Measurements from ENCODE around the gene FOXP1.

The FOXP1 gene

DNA sequence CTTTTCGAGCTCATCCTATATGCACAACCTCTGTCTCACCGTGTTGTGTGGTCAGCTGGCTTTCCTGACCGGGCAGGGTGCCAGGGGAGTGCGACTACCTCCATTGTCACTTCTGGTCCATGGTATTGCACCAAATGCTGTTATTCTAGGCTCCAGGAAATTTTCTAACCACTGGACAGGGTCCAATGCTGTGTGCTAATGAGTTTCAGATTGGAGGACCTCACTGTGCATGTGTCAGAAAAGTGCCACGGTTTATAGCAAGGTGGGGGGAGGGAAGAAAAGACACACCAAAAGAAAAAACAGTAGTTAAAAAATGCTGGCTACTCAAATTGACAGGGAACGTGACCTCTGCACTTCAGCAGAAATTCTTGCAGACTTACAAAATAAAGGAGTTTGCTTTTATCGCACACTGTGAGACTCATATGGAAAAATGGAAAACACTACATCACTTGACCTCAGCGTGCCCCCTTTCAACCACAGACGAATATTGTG lies 480.1 kb downstream of the FOXP1 start:
- in situ Hi-C loops (cut with HindIII; ENCODE audit: low pct_ligation_motif_present, low sequenced_read_pairs), result no loop called here
- peak; percentile 90 for DNase-seq
- TF ChIP-seq, protein P1, sequence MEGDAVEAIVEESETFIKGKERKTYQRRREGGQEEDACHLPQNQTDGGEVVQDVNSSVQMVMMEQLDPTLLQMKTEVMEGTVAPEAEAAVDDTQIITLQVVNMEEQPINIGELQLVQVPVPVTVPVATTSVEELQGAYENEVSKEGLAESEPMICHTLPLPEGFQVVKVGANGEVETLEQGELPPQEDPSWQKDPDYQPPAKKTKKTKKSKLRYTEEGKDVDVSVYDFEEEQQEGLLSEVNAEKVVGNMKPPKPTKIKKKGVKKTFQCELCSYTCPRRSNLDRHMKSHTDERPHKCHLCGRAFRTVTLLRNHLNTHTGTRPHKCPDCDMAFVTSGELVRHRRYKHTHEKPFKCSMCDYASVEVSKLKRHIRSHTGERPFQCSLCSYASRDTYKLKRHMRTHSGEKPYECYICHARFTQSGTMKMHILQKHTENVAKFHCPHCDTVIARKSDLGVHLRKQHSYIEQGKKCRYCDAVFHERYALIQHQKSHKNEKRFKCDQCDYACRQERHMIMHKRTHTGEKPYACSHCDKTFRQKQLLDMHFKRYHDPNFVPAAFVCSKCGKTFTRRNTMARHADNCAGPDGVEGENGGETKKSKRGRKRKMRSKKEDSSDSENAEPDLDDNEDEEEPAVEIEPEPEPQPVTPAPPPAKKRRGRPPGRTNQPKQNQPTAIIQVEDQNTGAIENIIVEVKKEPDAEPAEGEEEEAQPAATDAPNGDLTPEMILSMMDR (IDR thresholded peaks at IDR 0.05; ENCODE audit: low read depth, low read length, missing control alignments), result no peak
- no peaks in the 10 kb centered on the region for H3K36me3 ChIP-seq (replicated peaks)
- H3K27ac ChIP-seq, result peak overlapping the region; percentile 100
- no peaks in the 10 kb centered on the region for H3K27me3 ChIP-seq (replicated peaks)
- H3K4me3 ChIP-seq (ENCODE audit: low read depth, low read length), result no peak overlapping the region

DNA sequence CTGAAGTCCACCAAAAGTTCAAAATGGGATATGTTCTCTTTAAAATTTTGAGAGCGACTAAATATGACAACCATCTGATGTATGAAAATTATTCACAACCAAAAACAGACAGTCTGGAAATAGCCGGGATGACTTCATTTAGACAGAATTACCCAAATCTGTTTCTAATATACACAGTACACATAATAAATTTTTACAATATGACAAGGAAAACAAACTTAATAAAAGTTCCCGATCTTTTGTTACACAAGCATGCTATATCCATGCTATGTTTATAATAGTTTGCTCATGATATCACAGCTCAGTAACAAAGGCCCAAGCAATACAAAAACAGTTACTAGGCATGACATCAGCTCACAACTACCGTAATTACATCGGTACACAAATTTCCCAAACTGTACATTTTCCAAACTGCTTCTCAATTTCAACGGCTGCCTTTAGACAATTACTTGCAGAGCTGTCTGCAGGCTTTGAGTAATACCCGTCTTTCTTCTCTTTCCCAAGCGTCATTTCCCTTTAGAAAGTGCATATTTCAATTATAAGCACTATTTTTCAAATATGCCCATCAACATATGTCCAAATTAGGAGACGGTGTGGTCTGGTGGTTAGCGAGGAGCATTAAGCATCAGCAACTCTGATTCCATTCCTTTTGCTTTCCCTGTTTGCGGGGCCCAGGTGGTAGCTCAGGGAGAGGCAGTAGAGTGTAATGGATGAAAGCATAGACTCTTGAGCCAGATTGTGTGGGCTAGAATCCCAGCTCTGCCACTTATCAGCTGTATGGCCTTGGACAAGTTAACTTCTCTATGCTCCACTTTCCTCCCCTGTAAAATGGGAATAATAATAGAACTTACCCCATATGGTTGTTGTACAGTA lies 481.2 kb downstream of the FOXP1 start:
- Histone ChIP-seq H3K36me3 (replicated peaks) (no peaks in the 10 kb centered on the region), H3K4me3 (ENCODE audit: low read depth, low read length) (no peak overlapping the region), H3K27me3 (replicated peaks) (no peaks in the 10 kb centered on the region), H3K27ac (peak overlapping the region; percentile 100)
- peak; percentile 89 for DNase-seq
- TF ChIP-seq, protein P1 (IDR thresholded peaks at IDR 0.05; ENCODE audit: low read depth, low read length, missing control alignments), result no peak
- in situ Hi-C loops (cut with HindIII; ENCODE audit: low pct_ligation_motif_present, low sequenced_read_pairs), result no loop called here

DNA sequence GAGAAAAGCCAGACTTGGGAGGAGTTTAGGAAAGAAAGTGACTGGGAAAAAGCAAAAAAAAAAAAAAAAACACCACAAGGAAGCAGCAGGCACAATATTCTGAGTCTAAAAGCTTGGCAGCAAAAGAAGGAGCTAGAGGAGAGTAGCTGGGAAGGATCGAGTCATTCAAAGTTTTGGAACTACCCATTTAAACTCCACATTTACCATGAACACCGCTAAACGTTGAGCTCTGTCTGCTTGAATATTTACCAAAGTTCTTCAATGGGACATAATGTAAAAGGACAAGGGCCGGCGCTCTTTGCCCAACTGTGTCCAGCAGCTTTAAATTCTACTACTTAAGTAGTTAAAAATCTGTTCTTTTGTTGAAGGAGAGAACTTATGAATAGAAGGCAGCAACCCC lies 481.9 kb downstream of the FOXP1 start:
- peak overlapping the region; percentile 100 for H3K27ac ChIP-seq

DNA sequence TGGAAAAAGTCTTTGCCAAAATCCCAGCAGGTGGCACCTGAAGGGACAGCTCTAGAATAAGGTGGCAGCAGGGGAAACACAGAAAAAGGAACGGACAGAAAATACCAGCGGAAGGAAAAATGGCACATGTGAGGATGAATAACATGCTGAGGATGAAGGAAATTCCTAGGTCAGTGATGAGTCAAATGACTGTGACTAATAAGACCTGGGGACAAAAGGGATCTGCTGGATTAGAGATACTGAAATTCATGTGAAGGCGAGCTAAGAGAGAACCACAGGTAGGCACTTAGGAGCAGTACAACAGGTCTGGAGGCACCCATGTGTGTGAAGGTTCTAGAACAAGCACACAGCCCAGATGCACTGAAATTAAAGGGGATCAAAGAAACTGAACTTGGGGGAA lies 482.5 kb downstream of the FOXP1 start:
- TF ChIP-seq, protein P1 (IDR thresholded peaks at IDR 0.05; ENCODE audit: low read depth, low read length, missing control alignments), result no peak
- H3K36me3 ChIP-seq (replicated peaks), result no peaks in the 10 kb centered on the region
- peak overlapping the region; percentile 100 for H3K27ac ChIP-seq
- H3K27me3 ChIP-seq (replicated peaks), result no peaks in the 10 kb centered on the region
- DNase-seq, result no peak
- no peak overlapping the region for H3K4me3 ChIP-seq (ENCODE audit: low read depth, low read length)
- in situ Hi-C loops (cut with HindIII; ENCODE audit: low pct_ligation_motif_present, low sequenced_read_pairs), result no loop called here

More for the DNA sequence above, 481.9 kb downstream of the FOXP1 start:
- in situ Hi-C loops (cut with HindIII; ENCODE audit: low pct_ligation_motif_present, low sequenced_read_pairs), result no loop called here
- TF ChIP-seq, protein P1 (IDR thresholded peaks at IDR 0.05; ENCODE audit: low read depth, low read length, missing control alignments), result no peak
- Histone ChIP-seq H3K4me3 (ENCODE audit: low read depth, low read length) (no peak overlapping the region), H3K36me3 (replicated peaks) (no peaks in the 10 kb centered on the region), H3K27me3 (replicated peaks) (no peaks in the 10 kb centered on the region)
- DNase-seq, result no peak

DNA sequence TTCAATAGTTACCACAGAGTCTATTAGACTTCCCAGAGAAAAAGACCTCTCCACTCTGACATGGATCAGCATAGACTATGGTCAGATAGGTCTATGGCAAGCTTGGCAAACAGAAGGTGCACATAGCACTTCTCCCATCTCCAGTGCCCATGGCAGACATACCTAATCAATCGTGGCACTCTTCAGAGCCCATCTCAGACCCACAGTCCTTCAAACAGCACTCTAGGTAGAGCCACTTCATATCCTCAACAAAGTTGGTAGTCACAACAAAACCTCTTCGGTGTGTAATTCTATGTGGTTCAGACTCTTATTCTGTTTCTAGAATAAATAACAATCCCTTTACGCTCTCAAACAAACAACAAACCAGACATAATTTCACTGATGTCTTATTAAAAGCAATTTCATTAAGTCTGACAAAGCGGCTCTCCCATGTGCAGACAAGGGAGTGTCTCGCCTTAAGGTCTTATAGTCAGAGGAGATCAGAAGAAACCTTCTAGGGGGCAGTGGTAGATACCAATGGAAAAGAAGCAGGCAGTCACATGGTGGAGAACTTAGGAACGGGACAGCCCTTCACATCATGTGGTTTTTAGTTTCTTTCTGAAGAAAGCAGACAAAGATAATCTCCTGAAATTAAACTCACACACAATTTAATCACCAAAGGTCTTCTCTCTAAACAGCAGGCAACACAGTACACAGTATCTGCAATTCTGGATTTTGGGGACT lies 483.4 kb downstream of the FOXP1 start:
- no peak for DNase-seq
- Histone ChIP-seq H3K36me3 (replicated peaks) (no peaks in the 10 kb centered on the region), H3K4me3 (ENCODE audit: low read depth, low read length) (no peak overlapping the region), H3K27me3 (replicated peaks) (no peaks in the 10 kb centered on the region), H3K27ac (peak overlapping the region; percentile 100)
- in situ Hi-C loops (cut with HindIII; ENCODE audit: low pct_ligation_motif_present, low sequenced_read_pairs), result no loop called here
- TF ChIP-seq, protein P1 (IDR thresholded peaks at IDR 0.05; ENCODE audit: low read depth, low read length, missing control alignments), result no peak
